Kidney (tissue), 14 donors: ENCODE measurements around the gene BCL2L11. TPM values are rescaled to one million over a fixed set of nuclear protein-coding genes. Genes with fewer than 3 reads are reported as not detected.

Experiments
- DNase-seq, 5 donors: peaks; one replicate each; pipeline ENCODE4 v3.0.0-alpha.2; 2013 to 2020
- FAIRE-seq: peaks from 2 replicates; lab custom pipeline; 2012; peaks lifted over from hg19 to GRCh38; lab: Jason Lieb, UNC
- H3K27ac ChIP-seq, 2 donors: one replicate each; pipeline ENCODE4 v1.7.0; 2013; ENCODE audit warnings: low read depth in 2 of 2, low read length in 2 of 2, inconsistent platforms in 1 of 2
- H3K27me3 ChIP-seq: one replicate; pipeline ENCODE4 v1.7.1; 2013; ENCODE audit warnings: low read length, inconsistent platforms; ENCODE audit not compliant: control insufficient read depth, insufficient read depth
- H3K36me3 ChIP-seq, 3 donors: one replicate each; pipeline versions ENCODE4 v1.7.0 to v1.7.1; 2013; ENCODE audit warnings: low read length in 3 of 3, control low read depth in 1 of 3, inconsistent platforms in 1 of 3; ENCODE audit not compliant: insufficient read depth in 3 of 3, control insufficient read depth in 2 of 3
- H3K4me1 ChIP-seq, 3 donors: one replicate each; pipeline versions ENCODE4 v1.7.0 to v1.7.1; 2013; ENCODE audit warnings: low read length in 3 of 3, inconsistent platforms in 1 of 3, low read depth in 1 of 3; ENCODE audit not compliant: control insufficient read depth in 2 of 3, insufficient read depth in 2 of 3
- H3K4me3 ChIP-seq, 3 donors: one replicate each; pipeline versions ENCODE4 v1.7.0 to v1.8.1; 2013; ENCODE audit warnings: low read length in 3 of 3, control low read depth in 1 of 3, inconsistent platforms in 1 of 3
- H3K9ac ChIP-seq, 3 donors: one replicate each; pipeline versions ENCODE4 v1.7.0 to v1.7.1; 2013; ENCODE audit warnings: low read length in 3 of 3, control low read depth in 1 of 3, inconsistent platforms in 1 of 3
- H3K9me3 ChIP-seq, 3 donors: one replicate each; pipeline versions ENCODE4 v1.7.0 to v1.7.1; 2013; ENCODE audit warnings: low read length in 3 of 3, control low read depth in 1 of 3, inconsistent platforms in 1 of 3; ENCODE audit not compliant: control insufficient read depth in 2 of 3, insufficient read depth in 1 of 3
- CTCF ChIP-seq: IDR thresholded peaks from 3 replicates; pipeline ENCODE4 v1.5.1; 2012; ENCODE audit warnings: mild to moderate bottlenecking, moderate library complexity, borderline replicate concordance; ENCODE audit not compliant: insufficient read depth; ENCODE audit errors: extremely low read depth
- intact Hi-C: fragments of 100-400 bp; cut with DNase I; formaldehyde crosslinking; loops from one replicate; pipeline ENCODE4 v1.11.1; 2022
- polyA plus RNA-seq: library from polyadenylated mRNA; stranded (reverse); fragments of 350-450 nt; fragmentation: Illumina TruSeq; extraction: RNeasy Lipid Tissue Mini Kit (QIAGEN cat#74804); gene quantifications from one replicate; pipeline ENCODE4 v1.2.3, GENCODE V29; 2014; ENCODE audit warnings: low read depth, low replicate concordance; ENCODE audit not compliant: insufficient read depth
- total RNA-seq: library from RNA; stranded (reverse); fragmentation: NEBNext Ultra II Directional; extraction: Animal tissue kit (Norgen Biotek cat#: 25700); gene quantifications from one replicate; pipeline ENCODE4 v1.2.1, GENCODE V29; 2021
- donor health status: control.
- donor health status: control.
- donor health status: control.
- donor health status: control.
- donor health status: control.
- donor health status: DM: yes; HTN: yes; CAD: no.
- donor health status: Normal renal cell carcinoma (clear cell type).

BCL2L11 gene
- total and polyA plus RNA-seq, 2 donors from 2014 or later: 6.5 to 32.7 TPM

GRCh38 chr2:111175615-111176014, 54.9 kb downstream of the BCL2L11 start:
- H3K4me3 ChIP-seq: no peak overlapping the region
- FAIRE-seq: no peak
- H3K4me1 ChIP-seq: peaks cover 0 to 5% (median 0%) of the 10 kb centered on the region in 3 donors
- H3K9me3 ChIP-seq: no peaks in the 10 kb centered on the region
- H3K27ac ChIP-seq: no peak overlapping the region
- no peak for TF ChIP-seq CTCF
- no peaks in the 10 kb centered on the region for H3K36me3 ChIP-seq
- H3K27me3 ChIP-seq: peaks cover 2% of the 10 kb centered on the region
- no peak overlapping the region for H3K9ac ChIP-seq
- DNase-seq: no peak
- intact Hi-C loops: no loop called here

GRCh38 chr2:111176388-111176787, 55.7 kb downstream of the BCL2L11 start:
- peaks cover 0 to 5% (median 0%) of the 10 kb centered on the region in 3 donors for H3K4me1 ChIP-seq
- no peak for FAIRE-seq

GRCh38 chr2:111176867-111177266, 56.2 kb downstream of the BCL2L11 start:
- no peak overlapping the region for H3K9ac ChIP-seq
- intact Hi-C loops: no loop called here

More at GRCh38 chr2:111176388-111176787, 55.7 kb downstream of the BCL2L11 start:
- no peak overlapping the region for H3K4me3 ChIP-seq
- no peaks in the 10 kb centered on the region for H3K9me3 ChIP-seq
- no peak for DNase-seq
- no peak overlapping the region for H3K27ac ChIP-seq
- no peak overlapping the region for H3K9ac ChIP-seq
- H3K36me3 ChIP-seq: no peaks in the 10 kb centered on the region
- H3K27me3 ChIP-seq: peaks cover 2% of the 10 kb centered on the region
- intact Hi-C loops: no loop called here
- TF ChIP-seq CTCF: no peak

More at GRCh38 chr2:111176867-111177266, 56.2 kb downstream of the BCL2L11 start:
- H3K27ac ChIP-seq: no peak overlapping the region
- H3K27me3 ChIP-seq: peaks cover 2% of the 10 kb centered on the region
- no peaks in the 10 kb centered on the region for H3K9me3 ChIP-seq
- peaks cover 0 to 5% (median 0%) of the 10 kb centered on the region in 3 donors for H3K4me1 ChIP-seq
- FAIRE-seq (no peak), DNase-seq (no peak)
- no peak for TF ChIP-seq CTCF
- no peaks in the 10 kb centered on the region for H3K36me3 ChIP-seq
- H3K4me3 ChIP-seq: no peak overlapping the region
